Epithelial cell of proximal tubule (primary cell): ENCODE measurements around the gene OR6B3. TPM values are rescaled to one million over a fixed set of nuclear protein-coding genes. Genes with fewer than 3 reads are reported as not detected.
"Not testable (repeated sequence)": the region's sequence is repeated elsewhere in the genome, so short reads cannot be mapped to it uniquely, and the experiment has no call there.

Experiments
- DNase-seq: peaks from one replicate; pipeline ENCODE4 v3.0.0-alpha.2; 2011; ENCODE audit warnings: low read depth
- H3K4me3 ChIP-seq: 2 replicates; pipeline ENCODE4 v1.5.1; 2011; ENCODE audit warnings: low read depth, mild to moderate bottlenecking, low read length
- total RNA-seq: library from RNA; depleted of rRNA; stranded (reverse); fragments of >200 nt; gene quantifications from 2 replicates; pipeline ENCODE4 v1.2.3, GENCODE V29; 2015
- TF ChIP-seq, protein P1 (sequence below): conservative IDR thresholded peaks from 2 replicates; pipeline ENCODE4 v1.5.1; 2012; ENCODE audit warnings: low read depth, mild to moderate bottlenecking, low read length

Gene OR6B3
- total RNA-seq, 1 donor from 2014 or later: not detected

DNA sequence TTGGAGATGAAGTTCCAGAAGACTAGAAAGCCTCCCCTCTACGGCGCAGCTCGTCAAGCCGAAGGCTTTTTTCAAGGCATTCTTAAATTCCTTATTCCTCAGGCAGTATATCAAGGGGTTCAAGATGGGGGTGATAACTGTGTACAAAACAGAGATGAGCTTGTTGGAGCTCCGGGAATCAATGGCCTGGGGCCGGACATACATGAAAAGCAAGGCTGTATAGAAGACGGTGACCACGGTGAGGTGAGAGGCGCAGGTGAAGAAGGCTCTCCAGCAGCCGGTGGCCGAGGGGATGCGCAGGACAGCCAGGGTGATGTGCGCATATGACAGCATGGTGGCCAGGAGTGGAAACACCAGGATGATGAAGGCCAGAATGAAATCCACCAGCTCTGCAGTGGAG, 8.2 kb downstream of the OR6B3 start:
- TF ChIP-seq, protein P1, sequence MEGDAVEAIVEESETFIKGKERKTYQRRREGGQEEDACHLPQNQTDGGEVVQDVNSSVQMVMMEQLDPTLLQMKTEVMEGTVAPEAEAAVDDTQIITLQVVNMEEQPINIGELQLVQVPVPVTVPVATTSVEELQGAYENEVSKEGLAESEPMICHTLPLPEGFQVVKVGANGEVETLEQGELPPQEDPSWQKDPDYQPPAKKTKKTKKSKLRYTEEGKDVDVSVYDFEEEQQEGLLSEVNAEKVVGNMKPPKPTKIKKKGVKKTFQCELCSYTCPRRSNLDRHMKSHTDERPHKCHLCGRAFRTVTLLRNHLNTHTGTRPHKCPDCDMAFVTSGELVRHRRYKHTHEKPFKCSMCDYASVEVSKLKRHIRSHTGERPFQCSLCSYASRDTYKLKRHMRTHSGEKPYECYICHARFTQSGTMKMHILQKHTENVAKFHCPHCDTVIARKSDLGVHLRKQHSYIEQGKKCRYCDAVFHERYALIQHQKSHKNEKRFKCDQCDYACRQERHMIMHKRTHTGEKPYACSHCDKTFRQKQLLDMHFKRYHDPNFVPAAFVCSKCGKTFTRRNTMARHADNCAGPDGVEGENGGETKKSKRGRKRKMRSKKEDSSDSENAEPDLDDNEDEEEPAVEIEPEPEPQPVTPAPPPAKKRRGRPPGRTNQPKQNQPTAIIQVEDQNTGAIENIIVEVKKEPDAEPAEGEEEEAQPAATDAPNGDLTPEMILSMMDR: no peak
- no peak for DNase-seq
- H3K4me3 ChIP-seq: no peak overlapping the region

DNA sequence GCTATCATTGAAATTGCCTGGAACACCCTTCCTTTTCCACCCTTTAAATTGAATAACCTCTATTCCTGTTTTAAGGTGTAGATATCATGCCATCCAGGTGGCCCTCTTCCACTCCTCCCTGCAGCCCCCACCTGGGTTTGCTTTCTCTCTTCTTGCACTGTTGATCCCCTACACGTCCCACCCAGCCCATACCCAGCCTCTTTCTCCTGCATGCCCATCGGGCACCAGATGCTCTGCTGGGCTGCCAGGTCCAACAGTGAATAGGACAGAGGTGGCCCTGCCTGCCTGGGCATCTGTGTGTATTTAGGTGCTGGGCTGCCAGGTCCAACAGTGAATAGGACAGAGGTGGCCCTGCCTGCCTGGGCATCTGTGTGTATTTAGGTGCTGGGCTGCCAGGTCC, 9.2 kb downstream of the OR6B3 start:
- not testable (repeated sequence) for H3K4me3 ChIP-seq, DNase-seq

DNA sequence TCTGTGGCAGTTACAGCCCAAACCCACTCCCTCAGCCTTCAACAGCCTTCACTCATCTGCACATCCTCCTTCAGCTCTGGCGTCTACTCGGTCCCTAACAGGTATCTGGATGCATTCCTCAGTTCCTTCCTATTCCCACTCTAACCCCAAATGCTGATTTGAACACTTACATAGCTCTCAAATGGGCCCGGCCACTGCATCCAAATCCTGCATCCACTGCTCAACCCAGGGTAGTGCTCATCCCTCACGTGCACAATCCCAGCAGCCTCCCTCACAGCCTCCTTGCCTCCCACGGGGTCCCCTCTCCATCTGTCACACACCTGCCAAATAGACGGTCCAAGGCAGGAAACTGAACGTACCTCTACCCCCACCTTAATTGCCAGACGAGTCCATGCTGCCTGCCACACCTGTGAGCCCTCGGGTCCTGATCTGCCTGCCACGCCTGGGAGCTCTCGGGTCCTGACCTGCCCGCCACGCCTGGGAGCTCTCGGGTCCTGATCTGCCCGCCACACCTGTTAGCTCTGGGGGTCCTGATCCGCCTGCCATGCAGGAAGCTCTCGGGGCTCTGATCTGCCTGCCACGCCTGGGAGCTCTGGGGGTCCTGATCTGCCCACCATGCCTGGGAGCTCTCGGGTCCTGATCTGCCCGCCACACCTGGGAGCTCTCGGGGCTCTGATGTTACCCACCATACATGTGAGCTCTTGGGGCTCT, 9.9 kb downstream of the OR6B3 start:
- H3K4me3 ChIP-seq: no peak overlapping the region
- TF ChIP-seq, protein P1: no peak
- no peak for DNase-seq

DNA sequence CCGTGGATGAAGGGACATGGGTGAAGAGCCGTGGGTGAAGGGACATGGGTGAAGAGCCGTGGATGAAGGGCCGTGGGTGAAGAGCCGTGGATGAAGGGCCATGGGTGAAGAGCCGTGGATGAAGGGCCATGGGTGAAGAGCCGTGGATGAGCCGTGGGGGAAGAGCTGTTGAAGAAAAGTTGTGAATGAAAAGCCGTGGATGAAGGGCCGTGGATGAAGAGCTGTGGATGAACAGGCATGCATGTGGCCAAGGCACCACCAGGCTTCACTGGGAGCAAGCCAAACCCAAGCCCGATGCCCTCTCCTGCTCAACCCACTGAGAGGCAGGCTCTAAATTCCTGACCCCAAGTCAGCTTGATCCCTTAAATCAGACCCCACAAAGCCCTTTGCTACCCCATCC, 10.6 kb downstream of the OR6B3 start:
- TF ChIP-seq, protein P1: no peak
- H3K4me3 ChIP-seq: no peak overlapping the region
- DNase-seq: no peak

DNA sequence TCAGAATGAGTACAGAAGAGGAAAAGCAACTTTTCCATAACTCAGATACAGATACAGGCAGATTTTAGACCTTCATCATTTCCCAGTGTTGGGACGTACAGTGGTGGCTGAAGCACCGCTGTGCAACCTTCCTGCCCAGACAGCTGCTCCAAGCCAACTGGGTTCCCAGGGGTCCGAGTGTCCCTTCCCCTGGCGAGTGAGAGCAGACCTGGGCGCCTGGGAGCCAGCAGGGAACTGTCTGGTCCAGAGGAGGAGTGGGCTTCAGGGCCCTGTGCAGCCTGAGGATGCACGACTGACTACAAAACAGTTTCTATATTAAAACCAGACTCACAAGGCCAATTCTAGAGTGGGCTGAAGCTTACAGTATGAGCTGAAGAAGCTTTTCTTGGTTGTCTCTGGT, 12.0 kb downstream of the OR6B3 start:
- TF ChIP-seq, protein P1: no peak
- no peak overlapping the region for H3K4me3 ChIP-seq
- no peak for DNase-seq

DNA sequence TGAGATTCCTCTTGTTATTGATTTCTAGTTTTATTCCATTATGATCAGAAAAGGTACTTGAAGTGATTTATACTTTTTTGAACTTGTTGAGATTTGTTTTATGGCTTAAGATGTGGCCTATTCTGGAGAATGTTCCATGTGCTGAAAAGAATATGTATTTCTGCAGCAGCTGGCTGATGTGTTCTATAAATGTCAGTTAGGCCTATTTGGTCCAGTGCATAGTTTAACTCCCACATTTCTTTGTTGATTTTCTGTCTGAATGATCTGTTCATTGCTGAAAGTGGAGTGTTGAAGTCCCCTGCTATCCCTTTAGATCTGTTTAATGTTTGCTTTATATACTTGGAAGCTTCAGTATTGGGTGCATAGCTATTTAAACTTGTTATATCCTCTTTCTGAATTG, 16.0 kb downstream of the OR6B3 start:
- no peak for DNase-seq
- H3K4me3 ChIP-seq: no peak overlapping the region
- TF ChIP-seq, protein P1: no peak

DNA sequence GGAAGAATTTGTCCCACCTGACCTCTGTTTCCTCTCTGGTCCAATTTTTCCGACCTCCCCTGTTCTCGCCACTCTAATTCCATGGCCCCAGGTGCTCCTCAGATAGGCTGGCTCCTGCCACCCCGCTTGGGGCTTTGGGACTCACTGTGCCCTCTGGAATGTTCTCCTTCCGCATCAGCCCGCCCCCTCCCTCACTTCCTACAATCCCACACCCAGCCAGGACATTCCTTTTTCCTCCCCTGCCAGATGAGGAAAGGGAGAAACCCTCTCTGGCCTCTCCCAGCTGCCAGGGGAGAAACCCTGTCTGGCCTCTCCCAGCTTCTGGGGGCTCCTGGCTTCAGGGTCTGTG, 20.0 kb downstream of the OR6B3 start:
- TF ChIP-seq, protein P1: no peak

More for the DNA sequence above, 20.0 kb downstream of the OR6B3 start:
- DNase-seq: no peak
- H3K4me3 ChIP-seq: no peak overlapping the region
